H1 (cell line): ENCODE data around the gene ARCN1. TPM values are rescaled to one million over a fixed set of nuclear protein-coding genes. Genes with fewer than 3 reads are reported as not detected.

ENCODE experiments used
- CTCF ChIA-PET: fragments of 300-600 bp; sonication (Branson Sonifier 250); formaldehyde crosslinking; loops from one replicate; lab custom pipeline; 2021; ENCODE audit not compliant: partially characterized antibody; lab: Charles Lee
- POLR2A ChIA-PET: fragments of 300-600 bp; sonication (Branson Sonifier 250); formaldehyde crosslinking; loops from one replicate; lab custom pipeline; 2021; ENCODE audit warnings: inconsistent platforms; ENCODE audit not compliant: partially characterized antibody; lab: Charles Lee
- DNase-seq, 2 experiments: peaks; one replicate each; pipeline versions ENCODE4 v3.0.0 to v3.0.0-alpha.2; 2010 to 2022; ENCODE audit warnings: low spot score in 2 of 2, low read depth in 1 of 2, mixed read lengths in 1 of 2
- FAIRE-seq: peaks from 2 replicates; lab custom pipeline; 2011; peaks lifted over from hg19 to GRCh38; lab: Jason Lieb, UNC
- H2AFZ ChIP-seq: 2 replicates; pipeline ENCODE4 v1.8.1; 2012; ENCODE audit warnings: low read length, inconsistent platforms
- H2AK5ac ChIP-seq: 2 replicates; pipeline ENCODE4 v1.6.1; 2013; ENCODE audit warnings: low read depth, low read length
- H2BK120ac ChIP-seq: replicated peaks from 2 replicates; pipeline ENCODE3; 2013; ENCODE audit warnings: low read depth, low read length, inconsistent platforms
- H2BK12ac ChIP-seq: 2 replicates; pipeline ENCODE4 v1.6.1; 2013; ENCODE audit warnings: low read depth, low read length
- H2BK15ac ChIP-seq: 2 replicates; pipeline ENCODE4 v1.6.1; 2013; ENCODE audit warnings: low read length
- H2BK20ac ChIP-seq: 2 replicates; pipeline ENCODE4 v1.6.1; 2013; ENCODE audit warnings: low read length
- H2BK5ac ChIP-seq: 2 replicates; pipeline ENCODE4 v1.6.1; 2013; ENCODE audit warnings: low read depth, low read length
- H3K14ac ChIP-seq: 2 replicates; pipeline ENCODE4 v1.6.1; 2013; ENCODE audit warnings: inconsistent platforms; ENCODE audit not compliant: insufficient read length
- H3K18ac ChIP-seq: 2 replicates; pipeline ENCODE4 v1.6.1; 2013; ENCODE audit warnings: low read length; ENCODE audit errors: extremely low read depth
- H3K23ac ChIP-seq: 2 replicates; pipeline ENCODE4 v1.6.1; 2013; ENCODE audit warnings: inconsistent platforms; ENCODE audit not compliant: insufficient read length
- H3K23me2 ChIP-seq: 2 replicates; pipeline ENCODE4 v1.6.1; 2013; ENCODE audit warnings: low read depth, low read length
- H3K27ac ChIP-seq: 2 replicates; pipeline ENCODE4 v1.6.1; 2011; ENCODE audit warnings: low read depth, low read length, inconsistent platforms
- H3K27me3 ChIP-seq, 4 experiments: replicated peaks in 1 of 4; 1 replicate in 1 of 4; 2 replicates in 3 of 4; pipeline versions ENCODE4 v1.6.1 to v1.8.1; 2011 to 2013; ENCODE audit warnings: low read length in 3 of 4, mild to moderate bottlenecking in 3 of 4, inconsistent platforms in 2 of 4, mixed read lengths in 2 of 4, moderate library complexity in 1 of 4; ENCODE audit not compliant: control insufficient read depth in 3 of 4, insufficient read depth in 3 of 4; ENCODE audit errors: extremely low read depth in 1 of 4
- H3K36me3 ChIP-seq, 4 experiments: 2 replicates each; pipeline versions ENCODE4 v1.6.1 to v1.8.1; 2011 to 2013; ENCODE audit warnings: mild to moderate bottlenecking in 4 of 4, low read length in 3 of 4, moderate library complexity in 2 of 4, control low read depth in 1 of 4, inconsistent platforms in 1 of 4; ENCODE audit not compliant: insufficient read depth in 4 of 4, control insufficient read depth in 2 of 4
- H3K4ac ChIP-seq: replicated peaks from 2 replicates; pipeline ENCODE3; 2013; ENCODE audit warnings: low read length, low read depth, mixed read lengths, inconsistent platforms; ENCODE audit not compliant: insufficient read length
- H3K4me1 ChIP-seq, 4 experiments: replicated peaks in 1 of 4; 1 replicate in 1 of 4; 2 replicates in 3 of 4; pipeline versions ENCODE4 v1.6.1 to v1.8.1; 2011 to 2013; ENCODE audit warnings: low read length in 3 of 4, inconsistent platforms in 2 of 4, mixed read lengths in 1 of 4; ENCODE audit not compliant: insufficient read depth in 4 of 4, control insufficient read depth in 3 of 4
- H3K4me2 ChIP-seq, 2 experiments: 2 replicates each; pipeline versions ENCODE4 v1.6.1 to v1.8.1; 2011 to 2013; ENCODE audit warnings: low read depth in 2 of 2, low read length in 2 of 2, control low read depth in 1 of 2, inconsistent platforms in 1 of 2, mild to moderate bottlenecking in 1 of 2; ENCODE audit not compliant: insufficient read depth in 1 of 2
- H3K4me3 ChIP-seq, 4 experiments: fragments of 200-600, 300-600 bp in 1 of 4; sonication (generic), shearing (Covaris generic), sonication (Bioruptor Twin) in 1 of 4; 2 replicates each; pipeline versions ENCODE4 v1.5.1 to v1.8.1; 2011 to 2016; ENCODE audit warnings: low read length in 4 of 4, low read depth in 3 of 4, control low read depth in 2 of 4, inconsistent platforms in 2 of 4, mild to moderate bottlenecking in 2 of 4, mixed read lengths in 1 of 4, moderate library complexity in 1 of 4; ENCODE audit not compliant: insufficient read depth in 2 of 4; ENCODE audit errors: extremely low read depth in 1 of 4
- H3K56ac ChIP-seq: replicated peaks from 2 replicates; pipeline ENCODE3; 2013; ENCODE audit warnings: low read depth, mild to moderate bottlenecking, mixed read lengths, low read length, inconsistent platforms; ENCODE audit not compliant: insufficient read length
- H3K79me1 ChIP-seq: 2 replicates; pipeline ENCODE4 v1.6.1; 2013; ENCODE audit warnings: low read depth, low read length, control low read depth
- H3K79me2 ChIP-seq, 2 experiments: 2 replicates each; pipeline versions ENCODE4 v1.6.1 to v1.8.1; 2012 to 2013; ENCODE audit warnings: low read length in 2 of 2, mild to moderate bottlenecking in 2 of 2, inconsistent platforms in 1 of 2; ENCODE audit not compliant: insufficient read depth in 2 of 2, control insufficient read depth in 1 of 2
- H3K9ac ChIP-seq, 4 experiments: replicated peaks in 1 of 4; 1 replicate in 1 of 4; 2 replicates in 3 of 4; pipeline versions ENCODE4 v1.6.1 to v1.8.1; 2011 to 2013; ENCODE audit warnings: low read depth in 3 of 4, low read length in 3 of 4, control low read depth in 2 of 4, mild to moderate bottlenecking in 2 of 4, moderate library complexity in 2 of 4, inconsistent platforms in 1 of 4; ENCODE audit errors: extremely low read depth in 1 of 4
- H3K9me3 ChIP-seq, 2 experiments: 2 replicates each; pipeline versions ENCODE4 v1.6.1 to v1.8.1; 2012 to 2013; ENCODE audit warnings: mild to moderate bottlenecking in 2 of 2, moderate library complexity in 2 of 2, control low read depth in 1 of 2, inconsistent platforms in 1 of 2, low read depth in 1 of 2, low read length in 1 of 2, mixed read lengths in 1 of 2; ENCODE audit not compliant: insufficient read depth in 2 of 2
- H4K20me1 ChIP-seq, 2 experiments: replicated peaks in 1 of 2; 2 replicates each; pipeline versions ENCODE3 to v1.8.1; 2011 to 2013; ENCODE audit warnings: inconsistent platforms in 2 of 2, low read length in 2 of 2, mild to moderate bottlenecking in 1 of 2; ENCODE audit not compliant: insufficient read depth in 2 of 2, control insufficient read depth in 1 of 2
- H4K5ac ChIP-seq: 2 replicates; pipeline ENCODE4 v1.6.1; 2013; ENCODE audit warnings: low read length, low read depth, mixed read lengths, inconsistent platforms; ENCODE audit not compliant: insufficient read length
- H4K8ac ChIP-seq: 2 replicates; pipeline ENCODE4 v1.8.0; 2013; ENCODE audit warnings: mild to moderate bottlenecking, moderate library complexity, low read length, inconsistent platforms; ENCODE audit not compliant: insufficient read depth; ENCODE audit errors: extremely low read depth
- H4K91ac ChIP-seq: replicated peaks from 2 replicates; pipeline ENCODE3; 2013; ENCODE audit warnings: low read length, mixed read lengths, inconsistent platforms; ENCODE audit not compliant: insufficient read length
- CBX5 ChIP-seq: fragments of 300-800, 300-1000 bp; sonication (generic); IDR thresholded peaks from 2 replicates; pipeline ENCODE4 v1.7.1; 2016; ENCODE audit warnings: antibody characterized with exemption, low read length, low read depth
- CEBPB ChIP-seq: IDR thresholded peaks from 2 replicates; pipeline ENCODE4 v1.6.1; 2012; ENCODE audit warnings: low read depth, low read length
- CREB1 ChIP-seq: IDR thresholded peaks from 2 replicates; pipeline ENCODE4 v1.6.1; 2012; ENCODE audit warnings: inconsistent platforms
- EGR1 ChIP-seq: IDR thresholded peaks from 2 replicates; pipeline ENCODE4 v1.6.1; 2011; ENCODE audit warnings: low read depth, low read length, borderline replicate concordance
- EP300 ChIP-seq, 2 experiments: IDR thresholded peaks; 1 replicate in 1 of 2; 2 replicates in 1 of 2; pipeline ENCODE4 v1.6.1; 2011 to 2012; ENCODE audit warnings: low read depth in 2 of 2, low read length in 2 of 2, mild to moderate bottlenecking in 2 of 2, borderline replicate concordance in 1 of 2, inconsistent platforms in 1 of 2, moderate library complexity in 1 of 2
- MAFK ChIP-seq: IDR thresholded peaks from 2 replicates; pipeline ENCODE4 v1.6.1; 2012; ENCODE audit warnings: low read depth, mild to moderate bottlenecking, improper control_type of control experiment, low read length
- PHF8 ChIP-seq: fragments of 200-600 bp; sonication (generic); conservative IDR thresholded peaks from 2 replicates; pipeline ENCODE4 v1.7.1; 2012; ENCODE audit warnings: low read depth, mild to moderate bottlenecking, inconsistent platforms, low read length, moderate library complexity
- POU5F1 ChIP-seq: IDR thresholded peaks from 2 replicates; pipeline ENCODE4 v1.6.1; 2011; ENCODE audit warnings: low read depth, mild to moderate bottlenecking, low read length, moderate library complexity
- RBBP5 ChIP-seq: IDR thresholded peaks from 2 replicates; pipeline ENCODE4 v1.7.1; 2012; ENCODE audit warnings: low read depth, mild to moderate bottlenecking, inconsistent platforms, low read length, moderate library complexity, borderline replicate concordance
- SIN3A ChIP-seq, 2 experiments: IDR thresholded peaks in 1 of 2; conservative IDR thresholded peaks in 1 of 2; 2 replicates each; pipeline ENCODE4 v1.6.1; 2011 to 2012; ENCODE audit warnings: low read length in 2 of 2, improper control_type of control experiment in 1 of 2, low read depth in 1 of 2, mild to moderate bottlenecking in 1 of 2
- SIRT6 ChIP-seq: IDR thresholded peaks from one replicate; pipeline ENCODE4 v1.7.1; 2012; ENCODE audit warnings: low read length, inconsistent platforms
- TCF12 ChIP-seq: IDR thresholded peaks from 2 replicates; pipeline ENCODE4 v1.6.1; 2011; ENCODE audit warnings: low read depth, mild to moderate bottlenecking, low read length
- WGBS, 2 experiments: shearing (Covaris generic) in 1 of 2; methylation state at CpG; one replicate each; pipeline versions ENCODE4 v1.1.6 to v1.1.7; 2013 to 2015; ENCODE audit warnings: low lambda C conversion rate in 2 of 2, mixed read lengths in 2 of 2, inconsistent platforms in 1 of 2, low coverage in 1 of 2, missing lambda C conversion rate in 1 of 2; ENCODE audit not compliant: insufficient replicate concordance in 2 of 2, insufficient coverage in 1 of 2, insufficient read length in 1 of 2; ENCODE audit errors: extremely low coverage in 1 of 2, missing lambda C conversion rate in 1 of 2; 5-methylcytosine and 5-hydroxymethylcytosine counted together
- polyA plus RNA-seq, 7 experiments: library from polyadenylated mRNA; depleted of rRNA in 3 of 7; stranded (reverse) in 5 of 7; unstranded in 2 of 7; fragments of >200 nt in 5 of 7; fragments of 200-250 nt in 2 of 7; gene quantifications; 1 replicate in 5 of 7; 2 replicates in 1 of 7; 4 replicates in 1 of 7; pipeline versions ENCODE4 v1.2.1 to v1.2.3, GENCODE V29; 2011 to 2013; ENCODE audit warnings: missing spikeins in 2 of 7, mixed read lengths in 2 of 7
- total RNA-seq: library from RNA; stranded (reverse); fragmentation: NEBNext Ultra II Directional; extraction: Animal tissue kit (Norgen Biotek cat#: 25700); gene quantifications from 2 replicates; pipeline ENCODE4 v1.2.1, GENCODE V29; 2021
- TF ChIP-seq, protein P1 (sequence below): IDR thresholded peaks from 2 replicates; pipeline ENCODE4 v1.6.1; 2011; ENCODE audit warnings: low read length, improper control_type of control experiment

The ARCN1 gene
- total and polyA plus RNA-seq, 2 of the 8 experiments (the other 6 are each of a cell fraction or from before 2014, with no cell fraction given): 132 to 146 TPM

DNA sequence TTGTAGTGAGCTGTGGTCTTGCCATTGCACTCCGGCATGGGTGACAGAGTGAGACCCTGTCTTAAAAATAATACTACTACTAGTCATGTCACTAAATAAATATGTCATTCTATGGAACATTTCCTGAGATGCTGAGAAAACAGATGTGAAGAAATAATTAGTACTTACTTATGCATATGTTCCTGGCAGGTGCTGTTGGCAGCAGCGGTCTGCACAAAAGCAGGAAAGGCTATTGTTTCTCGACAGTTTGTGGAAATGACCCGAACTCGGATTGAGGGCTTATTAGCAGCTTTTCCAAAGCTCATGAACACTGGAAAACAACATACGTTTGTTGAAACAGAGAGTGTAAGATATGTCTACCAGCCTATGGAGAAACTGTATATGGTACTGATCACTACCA, 8.8 kb downstream of the ARCN1 start:
- H2BK15ac ChIP-seq: no peak overlapping the region
- H4K5ac ChIP-seq: no peak overlapping the region
- no peak overlapping the region for H3K18ac ChIP-seq
- H3K56ac ChIP-seq: no peak overlapping the region
- no peak overlapping the region for H2AK5ac ChIP-seq
- no peak overlapping the region for H3K23ac ChIP-seq
- no peak overlapping the region for H2BK5ac ChIP-seq
- H3K4me1 ChIP-seq: no peaks in the 10 kb centered on the region
- H3K4me2 ChIP-seq: no peak overlapping the region
- no peaks in the 10 kb centered on the region; the same call in 1 of the 2 replicates for H3K79me1 ChIP-seq
- no peak overlapping the region for H3K4ac ChIP-seq
- peaks cover 2 to 43% of the 10 kb centered on the region in 2 experiments; a peak in 2 of 4 replicates for H3K79me2 ChIP-seq
- FAIRE-seq (no peak), DNase-seq (peak in 1 of 2 experiments; percentile 7)
- H3K4me3 ChIP-seq: no peak overlapping the region
- H4K20me1 ChIP-seq: peaks cover 0 to 11% of the 10 kb centered on the region in 2 experiments
- H4K91ac ChIP-seq: no peak overlapping the region
- H2BK120ac ChIP-seq: no peak overlapping the region
- H3K36me3 ChIP-seq: peaks cover 17 to 39% (median 23%) of the 10 kb centered on the region in 4 experiments
- H3K23me2 ChIP-seq: no peaks in the 10 kb centered on the region
- H3K27ac ChIP-seq: no peak overlapping the region
- ChIA-PET POLR2A (interaction anchor here (2.1 kb wide), 1 partner anchor 9 kb away, joined by 7 read pairs; the partner anchor contains the start of gene ARCN1), CTCF (interaction anchor here (0.9 to 1.5 kb wide), 3 partner anchors 15 to 50 kb away, joined by 3 to 4 read pairs (median 3); no protein-coding TSS in a partner anchor)
- no peak overlapping the region for H4K8ac ChIP-seq
- H2AFZ ChIP-seq: no peak overlapping the region
- H3K27me3 ChIP-seq: no peaks in the 10 kb centered on the region
- H3K9ac ChIP-seq: no peak overlapping the region; a peak in 1 of 7 replicates
- no peak overlapping the region for H2BK20ac ChIP-seq
- no peak overlapping the region for H3K14ac ChIP-seq
- no peaks in the 10 kb centered on the region for H3K9me3 ChIP-seq
- no peak overlapping the region for H2BK12ac ChIP-seq
- 93% methylated on average over 6 of the region's 6 CpGs; no CpG with 5 or more reads in 1 of the 2 experiments for WGBS, 2 experiments
- TF ChIP-seq CBX5 (no peak), EP300 (IDR thresholded peaks at IDR 0.05; ENCODE audit: borderline replicate concordance in 1 of 2, low read depth in 2 of 2, low read length in 2 of 2) (no peak), RBBP5 (no peak), POU5F1 (no peak), CREB1 (no peak), TCF12 (no peak), PHF8 (no peak), EGR1 (no peak), SIN3A (conservative IDR thresholded peaks at IDR 0.05 in 1 of 2, IDR thresholded peaks at IDR 0.05 in 1 of 2; ENCODE audit: low read depth in 1 of 2, low read length in 2 of 2) (no peak), SIRT6 (no peak), CEBPB (no peak), MAFK (no peak)
- TF ChIP-seq, protein P1, sequence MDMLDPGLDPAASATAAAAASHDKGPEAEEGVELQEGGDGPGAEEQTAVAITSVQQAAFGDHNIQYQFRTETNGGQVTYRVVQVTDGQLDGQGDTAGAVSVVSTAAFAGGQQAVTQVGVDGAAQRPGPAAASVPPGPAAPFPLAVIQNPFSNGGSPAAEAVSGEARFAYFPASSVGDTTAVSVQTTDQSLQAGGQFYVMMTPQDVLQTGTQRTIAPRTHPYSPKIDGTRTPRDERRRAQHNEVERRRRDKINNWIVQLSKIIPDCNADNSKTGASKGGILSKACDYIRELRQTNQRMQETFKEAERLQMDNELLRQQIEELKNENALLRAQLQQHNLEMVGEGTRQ: no peak
